HG03135 (cell line): Measurements from ENCODE around the gene TYW1.
"Not testable (repeated sequence)": the region's sequence is repeated elsewhere in the genome, so short reads cannot be mapped to it uniquely, and the experiment has no call there.

Experiments used
- ATAC-seq: cut with Tn5 transposase; IDR thresholded peaks from one replicate; pipeline ENCODE4 v1.9.1; 2021; ENCODE audit warnings: mild to moderate bottlenecking, moderate library complexity; ENCODE audit not compliant: unreplicated experiment

TYW1 gene, protein sequence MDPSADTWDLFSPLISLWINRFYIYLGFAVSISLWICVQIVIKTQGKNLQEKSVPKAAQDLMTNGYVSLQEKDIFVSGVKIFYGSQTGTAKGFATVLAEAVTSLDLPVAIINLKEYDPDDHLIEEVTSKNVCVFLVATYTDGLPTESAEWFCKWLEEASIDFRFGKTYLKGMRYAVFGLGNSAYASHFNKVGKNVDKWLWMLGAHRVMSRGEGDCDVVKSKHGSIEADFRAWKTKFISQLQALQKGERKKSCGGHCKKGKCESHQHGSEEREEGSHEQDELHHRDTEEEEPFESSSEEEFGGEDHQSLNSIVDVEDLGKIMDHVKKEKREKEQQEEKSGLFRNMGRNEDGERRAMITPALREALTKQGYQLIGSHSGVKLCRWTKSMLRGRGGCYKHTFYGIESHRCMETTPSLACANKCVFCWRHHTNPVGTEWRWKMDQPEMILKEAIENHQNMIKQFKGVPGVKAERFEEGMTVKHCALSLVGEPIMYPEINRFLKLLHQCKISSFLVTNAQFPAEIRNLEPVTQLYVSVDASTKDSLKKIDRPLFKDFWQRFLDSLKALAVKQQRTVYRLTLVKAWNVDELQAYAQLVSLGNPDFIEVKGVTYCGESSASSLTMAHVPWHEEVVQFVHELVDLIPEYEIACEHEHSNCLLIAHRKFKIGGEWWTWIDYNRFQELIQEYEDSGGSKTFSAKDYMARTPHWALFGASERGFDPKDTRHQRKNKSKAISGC

GRCh38 chr7:66996444-66997191 is at the start of gene TYW1:
Gene TYW1, plus strand, starts transcription at chr7:66996833. Its CDS starts 146 bp downstream, at chr7:66996979.
- peak; percentile 88 for ATAC-seq

GRCh38 chr7:66948480-66949109 is 48.0 kb upstream of the TYW1 start:
- no peak for ATAC-seq

GRCh38 chr7:66950311-66950710 is 46.3 kb upstream of the TYW1 start:
- no peak for ATAC-seq

GRCh38 chr7:66950763-66951162 is 45.9 kb upstream of the TYW1 start:
- no peak for ATAC-seq

GRCh38 chr7:66952343-66953043 is 44.1 kb upstream of the TYW1 start:
- ATAC-seq = no peak

- ATAC-seq = no peak
Measured at GRCh38 chr7:66953044-66953427, 43.6 kb upstream of the TYW1 start.

DNA sequence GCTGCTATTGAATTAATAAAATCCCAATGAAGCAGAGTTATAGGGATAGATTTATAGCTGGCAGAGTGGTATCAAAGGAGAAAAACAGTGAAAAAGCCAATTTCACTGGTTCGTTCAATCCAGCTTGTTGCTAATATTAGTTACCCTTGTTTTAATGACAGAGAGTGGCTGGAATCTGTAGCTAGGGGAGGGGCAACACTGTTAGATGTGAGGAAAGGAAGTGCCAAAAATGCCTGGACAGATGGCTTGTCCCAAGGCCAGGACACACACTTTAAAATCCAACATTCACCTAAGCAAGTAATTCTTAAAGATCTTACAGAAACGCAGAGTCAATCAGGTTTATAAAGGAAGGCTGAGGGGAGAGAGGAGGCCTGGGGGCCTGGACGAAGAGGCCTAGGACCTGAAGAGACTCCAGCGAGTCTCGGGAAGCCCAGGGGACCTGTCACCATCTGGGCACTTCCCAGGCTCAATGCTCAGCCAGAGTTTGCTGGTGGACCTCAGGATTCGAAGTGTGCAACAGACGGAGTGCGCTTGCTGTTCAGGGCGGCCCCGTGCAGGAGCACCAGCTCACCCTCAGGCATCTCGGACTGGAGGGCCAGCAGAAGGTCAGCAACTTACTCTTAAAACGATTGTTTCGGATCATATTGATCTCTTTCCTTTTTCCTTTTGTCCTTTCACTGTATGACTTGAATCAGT is 38.9 kb upstream of the TYW1 start:
- ATAC-seq = no peak

DNA sequence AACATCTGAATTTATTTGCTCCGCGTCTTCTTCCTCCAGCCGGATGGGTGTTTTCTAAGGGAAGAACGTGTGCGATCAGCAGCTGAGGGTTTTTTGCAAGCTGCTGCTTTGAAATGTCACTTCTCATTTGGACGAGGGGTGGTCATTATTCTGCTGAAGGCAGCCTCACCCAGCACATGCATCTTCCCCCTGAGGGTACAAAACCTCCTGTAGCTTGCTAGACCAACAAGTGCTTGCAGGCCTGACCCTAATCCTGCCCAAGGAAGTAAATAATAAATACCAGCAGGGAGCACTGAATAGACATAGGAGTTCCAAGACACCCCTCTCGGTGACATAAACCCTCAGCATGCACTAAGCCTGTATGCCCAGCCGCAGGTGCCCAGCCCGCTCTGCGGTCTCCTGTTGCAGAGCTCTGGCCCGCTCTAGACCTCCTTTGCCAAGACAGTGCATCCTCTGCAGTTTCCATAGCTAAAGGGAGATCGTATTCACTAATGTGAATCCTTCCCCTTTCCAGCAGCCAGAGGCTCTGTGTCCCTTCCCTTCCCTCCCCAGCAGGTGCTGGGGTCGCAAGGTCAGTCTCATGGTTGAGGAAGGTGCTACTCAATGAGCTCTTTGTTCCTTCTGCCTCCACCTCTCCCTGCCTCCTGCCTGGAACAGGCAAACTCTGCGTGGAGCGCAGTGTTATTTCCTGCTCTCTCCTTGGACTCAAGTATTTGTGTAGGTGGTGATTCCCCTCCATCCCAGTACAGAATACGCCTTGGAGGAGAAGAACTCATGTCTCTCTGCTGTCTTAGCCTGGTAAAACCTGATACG is 37.9 kb upstream of the TYW1 start:
- ATAC-seq = no peak

GRCh38 chr7:66960192-66960591 is 36.4 kb upstream of the TYW1 start:
- ATAC-seq = no peak

- ATAC-seq = no peak
Measured at GRCh38 chr7:66961096-66961495, 35.5 kb upstream of the TYW1 start.

DNA sequence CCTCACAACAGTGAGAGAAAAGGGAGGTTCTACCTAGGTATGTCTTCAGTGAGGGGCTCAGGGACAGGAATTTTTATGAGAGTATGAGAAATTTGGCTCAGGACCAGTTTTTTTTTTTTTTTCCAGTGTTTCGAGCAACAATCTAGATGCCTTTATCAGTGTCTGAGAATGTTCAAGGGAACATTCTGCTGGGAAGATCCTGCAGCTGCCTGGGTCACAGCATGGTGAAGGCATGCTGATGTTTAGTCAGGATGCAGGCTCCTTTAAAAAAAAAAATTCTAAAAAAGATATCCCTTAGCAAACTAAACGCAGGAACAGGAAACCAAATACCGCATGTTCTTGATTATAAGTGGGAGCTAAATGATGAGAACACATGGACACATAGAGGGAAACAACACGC is 32.2 kb upstream of the TYW1 start:
- ATAC-seq = no peak

- ATAC-seq = no peak
Measured at GRCh38 chr7:66967029-66967428, 29.6 kb upstream of the TYW1 start.

DNA sequence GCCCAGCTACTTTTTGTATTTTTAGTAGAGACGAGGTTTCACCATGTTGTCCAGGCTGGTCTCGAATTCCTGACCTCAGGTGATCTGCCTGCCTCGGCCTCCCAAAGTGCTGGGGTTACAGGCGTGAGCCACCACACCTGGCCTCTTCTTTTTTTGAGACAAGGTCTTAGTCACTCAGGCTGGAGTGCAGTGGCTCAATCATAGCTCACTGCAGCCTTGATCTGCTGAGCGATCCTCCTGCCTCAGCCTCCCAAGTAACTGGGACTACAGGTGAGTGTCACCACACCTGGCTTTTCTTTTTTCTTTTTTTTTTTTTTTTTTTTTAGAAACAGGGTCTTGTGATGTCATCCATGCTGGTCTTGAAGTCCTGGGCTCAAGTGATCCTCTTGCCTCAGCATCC is 27.6 kb upstream of the TYW1 start:
- ATAC-seq = not testable (repeated sequence)

GRCh38 chr7:66970310-66970709 is 26.3 kb upstream of the TYW1 start:
- no peak for ATAC-seq

DNA sequence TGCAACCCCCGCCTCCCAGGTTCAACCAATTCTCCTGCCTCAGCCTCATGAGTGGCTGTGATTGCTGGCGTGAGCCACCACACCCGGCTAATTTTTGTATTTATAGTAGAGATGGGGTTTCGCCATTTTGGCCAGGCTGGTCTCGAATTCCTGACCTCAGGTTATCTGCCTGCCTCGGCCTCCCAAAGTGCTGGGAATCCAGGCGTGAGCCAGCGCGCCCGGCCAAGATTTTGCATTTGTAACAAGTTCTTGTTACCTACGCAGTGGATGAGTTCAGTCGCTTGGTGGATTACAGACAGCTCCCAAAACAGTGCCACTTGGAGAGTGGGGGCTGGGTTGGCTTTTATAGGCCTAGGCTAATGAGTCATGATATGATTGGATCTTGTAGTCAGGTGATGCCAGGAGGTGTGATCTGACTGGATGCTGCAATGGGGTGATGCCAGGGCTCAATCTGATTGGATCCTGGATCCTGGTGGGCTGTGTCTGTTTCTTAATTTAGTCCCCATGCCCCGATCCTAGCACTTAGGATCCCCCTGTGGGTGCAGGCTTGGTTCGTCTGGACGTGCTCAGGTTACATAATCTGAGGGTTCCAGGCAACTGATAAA is 21.5 kb upstream of the TYW1 start:
- no peak for ATAC-seq

DNA sequence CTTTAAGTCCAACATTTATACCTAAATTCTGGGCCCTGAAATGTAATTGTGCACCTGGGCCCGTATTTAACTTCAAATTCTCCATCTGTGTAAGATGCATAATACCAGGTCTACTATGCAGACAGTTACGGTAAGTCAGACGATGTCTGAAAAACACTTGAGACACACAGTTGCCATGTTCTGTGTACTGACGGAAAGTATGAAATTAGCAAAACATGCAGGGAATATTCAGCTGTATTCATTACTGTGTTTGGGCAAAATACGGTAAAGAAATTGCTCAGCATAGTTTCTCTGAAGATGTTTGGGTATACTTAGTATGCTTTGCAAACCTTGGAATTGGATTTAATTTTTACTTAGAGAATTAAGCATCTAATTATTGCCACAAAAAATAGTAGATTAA is 18.3 kb upstream of the TYW1 start:
- ATAC-seq = not testable (repeated sequence)

- ATAC-seq = not testable (repeated sequence)
Measured at GRCh38 chr7:66979013-66979412, 17.6 kb upstream of the TYW1 start.

GRCh38 chr7:66980336-66980735 is 16.3 kb upstream of the TYW1 start:
- not testable (repeated sequence) for ATAC-seq

- not testable (repeated sequence) for ATAC-seq
Measured at GRCh38 chr7:66989552-66989951, 7.1 kb upstream of the TYW1 start.
